Stomach (tissue), 4 donors: ENCODE results near the gene NAALAD2.

Experiments used
- POLR2A ChIP-seq, 4 donors: fragments of 450-650 bp; IDR thresholded peaks; one replicate each; pipeline ENCODE4 v1.6.1; 2016; ENCODE audit warnings: antibody characterized with exemption in 4 of 4, control low read depth in 2 of 4, mild to moderate bottlenecking in 1 of 4, moderate library complexity in 1 of 4
- POLR2AphosphoS5 ChIP-seq, 3 donors: sonication (generic); formaldehyde crosslinking; IDR thresholded peaks; one replicate each; pipeline ENCODE4 v1.6.1; 2016; ENCODE audit warnings: antibody characterized with exemption in 3 of 3
- TF ChIP-seq, protein P1 (sequence below), 7 experiments: fragments of 450-650 bp in 4 of 7; fragments of 200-600 bp in 3 of 7; sonication (generic) in 3 of 7; IDR thresholded peaks; one replicate each; pipeline ENCODE4 v1.5.1; 2016 to 2019; ENCODE audit warnings: antibody characterized with exemption in 7 of 7, control low read depth in 2 of 7, mild to moderate bottlenecking in 1 of 7

DNA sequence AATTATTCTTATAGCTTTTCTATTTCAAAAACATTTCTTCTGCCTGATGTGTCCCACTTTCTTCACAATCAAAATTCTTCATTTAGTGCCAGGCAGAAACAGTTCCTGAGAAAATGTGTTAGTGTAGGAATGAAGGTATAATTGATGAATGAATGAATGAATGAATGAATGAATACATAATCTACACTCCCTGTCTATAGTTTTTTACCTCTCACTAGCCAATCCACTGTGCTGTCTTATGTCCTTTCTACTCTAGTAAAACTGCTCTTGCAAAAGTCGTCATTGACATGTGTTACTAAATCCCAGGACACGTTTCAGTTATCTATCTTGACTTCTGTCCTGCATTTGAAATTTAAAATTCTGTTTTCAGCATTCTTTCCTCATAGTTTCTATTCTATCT is 45.5 kb downstream of the NAALAD2 start:
- TF ChIP-seq POLR2AphosphoS5 (IDR thresholded peaks at IDR 0.05) = no peak
- TF ChIP-seq, protein P1, sequence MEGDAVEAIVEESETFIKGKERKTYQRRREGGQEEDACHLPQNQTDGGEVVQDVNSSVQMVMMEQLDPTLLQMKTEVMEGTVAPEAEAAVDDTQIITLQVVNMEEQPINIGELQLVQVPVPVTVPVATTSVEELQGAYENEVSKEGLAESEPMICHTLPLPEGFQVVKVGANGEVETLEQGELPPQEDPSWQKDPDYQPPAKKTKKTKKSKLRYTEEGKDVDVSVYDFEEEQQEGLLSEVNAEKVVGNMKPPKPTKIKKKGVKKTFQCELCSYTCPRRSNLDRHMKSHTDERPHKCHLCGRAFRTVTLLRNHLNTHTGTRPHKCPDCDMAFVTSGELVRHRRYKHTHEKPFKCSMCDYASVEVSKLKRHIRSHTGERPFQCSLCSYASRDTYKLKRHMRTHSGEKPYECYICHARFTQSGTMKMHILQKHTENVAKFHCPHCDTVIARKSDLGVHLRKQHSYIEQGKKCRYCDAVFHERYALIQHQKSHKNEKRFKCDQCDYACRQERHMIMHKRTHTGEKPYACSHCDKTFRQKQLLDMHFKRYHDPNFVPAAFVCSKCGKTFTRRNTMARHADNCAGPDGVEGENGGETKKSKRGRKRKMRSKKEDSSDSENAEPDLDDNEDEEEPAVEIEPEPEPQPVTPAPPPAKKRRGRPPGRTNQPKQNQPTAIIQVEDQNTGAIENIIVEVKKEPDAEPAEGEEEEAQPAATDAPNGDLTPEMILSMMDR (IDR thresholded peaks at IDR 0.05) = no peak
- no peak for TF ChIP-seq POLR2A (IDR thresholded peaks at IDR 0.05)
